CD4-positive, alpha-beta T cell (primary cell): ENCODE data around the gene PPP1R12B. TPM values are rescaled to one million over a fixed set of nuclear protein-coding genes. Genes with fewer than 3 reads are reported as not detected.
"Not testable (repeated sequence)": the region's sequence is repeated elsewhere in the genome, so short reads cannot be mapped to it uniquely, and the experiment has no call there.

ENCODE experiments used
- ATAC-seq: fragments of 200-7000 bp; cut with Tn5 transposase; one replicate; pipeline ENCODE4 v1.10.0; 2022; ENCODE audit warnings: mild to moderate bottlenecking; ENCODE audit not compliant: poor library complexity
- CTCF ChIA-PET: fragments of 350-600 bp; sonication (Branson Sonifier 250); formaldehyde crosslinking; loops from one replicate; lab custom pipeline; 2021; ENCODE audit warnings: antibody characterized with exemption, inconsistent platforms; lab: Charles Lee
- POLR2A ChIA-PET: fragments of 350-600 bp; sonication (Branson Sonifier 250); formaldehyde crosslinking; loops from one replicate; lab custom pipeline; 2021; ENCODE audit warnings: antibody characterized with exemption, inconsistent platforms; lab: Charles Lee
- DNase-seq, 14 experiments: peaks; one replicate each; pipeline ENCODE4 v3.0.0-alpha.2; 2013 to 2020; ENCODE audit warnings: mixed read lengths in 2 of 14
- H3K27ac ChIP-seq, 2 donors: one replicate each; pipeline versions ENCODE4 v1.5.1 to v1.7.0; 2013; ENCODE audit warnings: low read length in 2 of 2, low read depth in 1 of 2, mild to moderate bottlenecking in 1 of 2
- H3K27me3 ChIP-seq, 2 experiments: 1 replicate in 1 of 2; 2 replicates in 1 of 2; pipeline versions ENCODE4 v1.6.1 to v1.7.0; 2013; ENCODE audit warnings: low read length in 2 of 2, control low read depth in 1 of 2, mild to moderate bottlenecking in 1 of 2, moderate library complexity in 1 of 2; ENCODE audit not compliant: insufficient read depth in 2 of 2, control insufficient read depth in 1 of 2
- H3K36me3 ChIP-seq: one replicate; pipeline ENCODE4 v1.6.1; 2013; ENCODE audit warnings: low read length, control low read depth; ENCODE audit not compliant: insufficient read depth
- H3K4me1 ChIP-seq: one replicate; pipeline ENCODE4 v1.6.1; 2013; ENCODE audit warnings: low read length, control low read depth; ENCODE audit not compliant: insufficient read depth
- H3K4me3 ChIP-seq: one replicate; pipeline ENCODE4 v1.5.1; 2013; ENCODE audit warnings: mild to moderate bottlenecking, low read length, moderate library complexity
- H3K9me3 ChIP-seq, 2 experiments: 1 replicate in 1 of 2; 2 replicates in 1 of 2; pipeline versions ENCODE4 v1.6.1 to v1.7.0; 2013; ENCODE audit warnings: low read length in 2 of 2, mild to moderate bottlenecking in 2 of 2, control low read depth in 1 of 2, moderate library complexity in 1 of 2; ENCODE audit not compliant: control insufficient read depth in 1 of 2, insufficient read depth in 1 of 2
- H3K27ac Mint-ChIP-seq: one replicate; pipeline ENCODE4 v1.8.0; 2020; ENCODE audit warnings: mixed read lengths
- H3K27me3 Mint-ChIP-seq: one replicate; pipeline ENCODE4 v1.8.0; 2021; ENCODE audit warnings: mixed read lengths
- H3K36me3 Mint-ChIP-seq: one replicate; pipeline ENCODE4 v1.8.0; 2021; ENCODE audit warnings: low read depth, mixed read lengths
- H3K4me1 Mint-ChIP-seq: one replicate; pipeline ENCODE4 v1.8.0; 2021; ENCODE audit warnings: low read depth, mixed read lengths
- H3K4me3 Mint-ChIP-seq: one replicate; pipeline ENCODE4 v1.8.0; 2020; ENCODE audit warnings: mild to moderate bottlenecking, mixed read lengths
- H3K9me3 Mint-ChIP-seq: one replicate; pipeline ENCODE4 v1.8.0; 2020; ENCODE audit warnings: mixed read lengths
- CTCF ChIP-seq: fragments of 200-600 bp; IDR thresholded peaks from one replicate; pipeline ENCODE4 v1.8.0; 2022; ENCODE audit warnings: antibody characterized with exemption, mild to moderate bottlenecking
- intact Hi-C, 2 experiments: fragments of 100-400 bp; cut with DNase I in 1 of 2; cut with micrococcal nuclease in 1 of 2; formaldehyde crosslinking; loops; one replicate each; pipeline versions ENCODE4 v1.15.1 to v1.9.0; 2023 to 2025; cut with DNase I, micrococcal nuclease
- total RNA-seq, 174 experiments: library from RNA in 2 of 174; stranded (reverse) in 2 of 174; gene quantifications; one replicate each; pipeline ENCODE4 v1.2.3 and lab custom pipeline; 2021 to 2026

PPP1R12B gene
- total RNA-seq, 2 experiments from 2014 or later: 15.0 to 15.3 TPM

GRCh38 chr1:202616355-202616915 lies 267.9 kb downstream of the PPP1R12B start:
- Mint-ChIP-seq H3K27ac (no peak overlapping the region), H3K27me3 (peaks cover 22% of the 10 kb centered on the region), H3K4me3 (no peak overlapping the region), H3K4me1 (peaks cover 22% of the 10 kb centered on the region), H3K36me3 (no peaks in the 10 kb centered on the region), H3K9me3 (no peaks in the 10 kb centered on the region)
- no peak for TF ChIP-seq CTCF
- ChIA-PET CTCF (no interaction called here), POLR2A (no interaction called here)
- H3K27ac ChIP-seq: no peak overlapping the region
- no peaks in the 10 kb centered on the region for H3K9me3 ChIP-seq
- ATAC-seq (no peak), DNase-seq (no peak)
- H3K27me3 ChIP-seq: no peaks in the 10 kb centered on the region
- no peaks in the 10 kb centered on the region for H3K36me3 ChIP-seq
- H3K4me1 ChIP-seq: peaks cover 10% of the 10 kb centered on the region
- intact Hi-C loops: no loop called here
- no peak overlapping the region for H3K4me3 ChIP-seq

GRCh38 chr1:202619012-202619411 lies 270.5 kb downstream of the PPP1R12B start:
- not testable (repeated sequence) for H3K4me3 Mint-ChIP-seq, H3K4me1 ChIP-seq

GRCh38 chr1:202619505-202619904 lies 271.0 kb downstream of the PPP1R12B start:
- Histone ChIP-seq H3K27me3 (no peaks in the 10 kb centered on the region), H3K36me3 (no peaks in the 10 kb centered on the region), H3K4me3 (no peak overlapping the region), H3K4me1 (peaks cover 10% of the 10 kb centered on the region), H3K27ac (no peak overlapping the region), H3K9me3 (no peaks in the 10 kb centered on the region)
- intact Hi-C loops: no loop called here
- CTCF ChIA-PET: no interaction called here
- H3K36me3 Mint-ChIP-seq: no peaks in the 10 kb centered on the region
- ATAC-seq: no peak
- H3K27me3 Mint-ChIP-seq: peaks cover 33% of the 10 kb centered on the region
- POLR2A ChIA-PET: no interaction called here
- no peak for TF ChIP-seq CTCF
- no peak overlapping the region for H3K27ac Mint-ChIP-seq
- H3K4me1 Mint-ChIP-seq: peaks cover 19% of the 10 kb centered on the region
- no peak for DNase-seq
- no peaks in the 10 kb centered on the region for H3K9me3 Mint-ChIP-seq
- no peak overlapping the region for H3K4me3 Mint-ChIP-seq

More at GRCh38 chr1:202619012-202619411, 270.5 kb downstream of the PPP1R12B start:
- H3K27me3 Mint-ChIP-seq: peaks cover 33% of the 10 kb centered on the region
- H3K4me1 Mint-ChIP-seq: peaks cover 22% of the 10 kb centered on the region
- H3K27me3 ChIP-seq, DNase-seq, CTCF ChIA-PET, H3K27ac ChIP-seq, H3K36me3 ChIP-seq, intact Hi-C loops, ATAC-seq, H3K36me3 Mint-ChIP-seq, H3K9me3 Mint-ChIP-seq, H3K4me3 ChIP-seq, H3K27ac Mint-ChIP-seq, POLR2A ChIA-PET, H3K9me3 ChIP-seq: not testable (repeated sequence)

- H3K9me3 Mint-ChIP-seq, CTCF ChIA-PET: not testable (repeated sequence)
Observed at GRCh38 chr1:202620036-202620435, 271.5 kb downstream of the PPP1R12B start.

More at GRCh38 chr1:202620036-202620435, 271.5 kb downstream of the PPP1R12B start:
- H3K36me3 Mint-ChIP-seq, POLR2A ChIA-PET, ATAC-seq, H3K4me3 ChIP-seq, H3K27ac ChIP-seq, H3K4me3 Mint-ChIP-seq, H3K9me3 ChIP-seq, DNase-seq, H3K27me3 ChIP-seq, H3K36me3 ChIP-seq, H3K27ac Mint-ChIP-seq, intact Hi-C loops: not testable (repeated sequence)
- Mint-ChIP-seq H3K27me3 (peaks cover 33% of the 10 kb centered on the region), H3K4me1 (peaks cover 17% of the 10 kb centered on the region)
- H3K4me1 ChIP-seq: peaks cover 15% of the 10 kb centered on the region
